Ammon's horn (tissue), 1 donor: ENCODE measurements around the gene SLC44A2.

Experiments used
- DNase-seq: peaks from one replicate; pipeline ENCODE4 v3.0.0-alpha.2; 2016; ENCODE audit warnings: low spot score

SLC44A2 gene

GRCh38 chr19:10615429-10616023 lies 9.8 kb upstream of the SLC44A2 start:
- no peak for DNase-seq

- no peak for DNase-seq
These were observed 7.8 kb upstream of the SLC44A2 start for GRCh38 chr19:10617409-10618121.

GRCh38 chr19:10618846-10619245 lies 6.5 kb upstream of the SLC44A2 start:
- DNase-seq = no peak

GRCh38 chr19:10620786-10621185 lies 4.6 kb upstream of the SLC44A2 start:
- no peak for DNase-seq

- DNase-seq = no peak
These were observed 3.4 kb upstream of the SLC44A2 start for GRCh38 chr19:10621966-10622365.

- DNase-seq = no peak
These were observed 768 bp upstream of the SLC44A2 start for GRCh38 chr19:10624585-10624984.

GRCh38 chr19:10625762-10626138 lies 397 bp downstream of the SLC44A2 start:
- DNase-seq = no peak

GRCh38 chr19:10631874-10632273 lies 6.5 kb downstream of the SLC44A2 start:
- no peak for DNase-seq

- DNase-seq = no peak
These were observed 9.1 kb downstream of the SLC44A2 start for GRCh38 chr19:10634430-10634829.

GRCh38 chr19:10634963-10635362 lies 9.6 kb downstream of the SLC44A2 start:
- no peak for DNase-seq

GRCh38 chr19:10636304-10636972 lies 11.1 kb downstream of the SLC44A2 start:
- DNase-seq = no peak

GRCh38 chr19:10637894-10638293 lies 12.5 kb downstream of the SLC44A2 start:
- DNase-seq = no peak

GRCh38 chr19:10639836-10640235 lies 14.5 kb downstream of the SLC44A2 start:
- no peak for DNase-seq

GRCh38 chr19:10640361-10640760 lies 15.0 kb downstream of the SLC44A2 start:
- DNase-seq = no peak

- DNase-seq = no peak
These were observed 15.9 kb downstream of the SLC44A2 start for GRCh38 chr19:10641248-10641647.

- no peak for DNase-seq
These were observed 17.3 kb downstream of the SLC44A2 start for GRCh38 chr19:10642473-10643171.

GRCh38 chr19:10643172-10643967 lies 18.0 kb downstream of the SLC44A2 start:
- no peak for DNase-seq

GRCh38 chr19:10643968-10644259 lies 18.6 kb downstream of the SLC44A2 start:
- DNase-seq = peak; percentile 21

- peak; percentile 92 for DNase-seq
These were observed 19.1 kb downstream of the SLC44A2 start for GRCh38 chr19:10644260-10645007.

- no peak for DNase-seq
These were observed 21.3 kb downstream of the SLC44A2 start for GRCh38 chr19:10646456-10647159.

- DNase-seq = no peak
These were observed 23.0 kb downstream of the SLC44A2 start for GRCh38 chr19:10648360-10648759.
